22Rv1 (cell line): ENCODE measurements around the gene TGFBR3.

ENCODE experiments used
- CTCF ChIP-seq: fragments of 450-650 bp; IDR thresholded peaks from 2 replicates; pipeline ENCODE4 v1.5.1; 2017; ENCODE audit warnings: mild to moderate bottlenecking
- ZFX ChIP-seq: fragments of 450-650 bp; IDR thresholded peaks from 2 replicates; pipeline ENCODE4 v1.6.1; 2017; ENCODE audit warnings: antibody characterized with exemption, borderline replicate concordance

GRCh38 chr1:91817211-91817905, 68.6 kb downstream of the TGFBR3 start:
- no peak for TF ChIP-seq CTCF
- no peak for TF ChIP-seq ZFX
